ENCODE measurements around the gene FBXO24.
"Not testable (repeated sequence)": the region's sequence is repeated elsewhere in the genome, so short reads cannot be mapped to it uniquely, and the experiment has no call there.

Gene FBXO24

DNA sequence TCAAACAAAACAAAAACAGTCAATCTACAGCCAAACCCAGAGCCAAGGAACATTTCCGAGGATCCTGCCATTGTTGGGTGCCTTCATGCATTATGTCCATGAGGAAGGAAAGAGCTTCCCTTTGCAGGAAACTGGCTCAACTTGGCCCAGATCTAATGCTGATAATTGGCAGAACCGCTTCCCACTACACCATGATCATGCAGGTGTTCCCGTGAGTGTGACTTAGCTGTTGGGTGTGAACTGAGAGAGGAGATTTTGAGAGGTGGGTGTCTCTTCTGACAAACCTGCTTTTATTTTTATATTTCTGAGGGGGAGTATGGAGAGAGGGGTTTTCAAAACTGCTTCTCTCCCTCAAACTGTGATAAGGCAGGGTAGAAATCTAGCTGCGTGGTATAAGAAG, 27.0 kb upstream of the FBXO24 start:
- DNase-seq (ENCODE audit: low read depth): no peak

- DNase-seq (ENCODE audit: low read depth): no peak
Measured at GRCh38 chr7:100561491-100562194, 24.5 kb upstream of the FBXO24 start.

GRCh38 chr7:100562195-100563099, 23.7 kb upstream of the FBXO24 start:
- no peak for DNase-seq (ENCODE audit: low read depth)

- DNase-seq (ENCODE audit: low read depth): no peak
Measured at GRCh38 chr7:100563100-100563564, 23.0 kb upstream of the FBXO24 start.

GRCh38 chr7:100563809-100564400, 22.2 kb upstream of the FBXO24 start:
- DNase-seq (ENCODE audit: low read depth): peak; percentile 73

- not testable (repeated sequence) for DNase-seq (ENCODE audit: low read depth)
Measured at GRCh38 chr7:100564405-100564804, 21.7 kb upstream of the FBXO24 start.

- no peak for DNase-seq (ENCODE audit: low read depth)
Measured at GRCh38 chr7:100565133-100565571, 21.0 kb upstream of the FBXO24 start.

- no peak for DNase-seq (ENCODE audit: low read depth)
Measured at GRCh38 chr7:100566018-100566531, 20.1 kb upstream of the FBXO24 start.

GRCh38 chr7:100567031-100567730, 18.9 kb upstream of the FBXO24 start:
- DNase-seq (ENCODE audit: low read depth): no peak

DNA sequence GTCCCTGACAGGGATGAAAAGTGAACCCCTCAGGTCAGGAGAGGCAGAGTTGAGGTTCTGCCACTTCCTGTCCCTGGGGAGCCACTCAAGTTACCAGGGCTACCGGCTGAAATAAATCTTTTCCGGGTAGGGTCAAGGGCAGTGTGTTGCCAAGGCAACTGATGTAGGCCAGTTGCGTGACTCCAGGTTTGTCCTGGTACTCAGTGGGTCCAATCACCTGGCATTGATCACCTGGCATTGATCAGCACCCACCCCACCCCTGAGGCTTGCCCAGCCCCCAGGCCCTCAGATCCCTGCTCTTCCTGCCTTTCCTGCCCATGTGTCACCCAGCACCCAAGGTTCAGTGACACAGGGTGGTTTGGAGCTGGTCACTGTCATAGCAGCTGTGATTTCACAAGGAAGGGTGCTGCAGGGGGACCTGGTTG, 18.4 kb upstream of the FBXO24 start:
- no peak for DNase-seq (ENCODE audit: low read depth)

- no peak for DNase-seq (ENCODE audit: low read depth)
Measured at GRCh38 chr7:100568176-100568895, 17.8 kb upstream of the FBXO24 start.

DNA sequence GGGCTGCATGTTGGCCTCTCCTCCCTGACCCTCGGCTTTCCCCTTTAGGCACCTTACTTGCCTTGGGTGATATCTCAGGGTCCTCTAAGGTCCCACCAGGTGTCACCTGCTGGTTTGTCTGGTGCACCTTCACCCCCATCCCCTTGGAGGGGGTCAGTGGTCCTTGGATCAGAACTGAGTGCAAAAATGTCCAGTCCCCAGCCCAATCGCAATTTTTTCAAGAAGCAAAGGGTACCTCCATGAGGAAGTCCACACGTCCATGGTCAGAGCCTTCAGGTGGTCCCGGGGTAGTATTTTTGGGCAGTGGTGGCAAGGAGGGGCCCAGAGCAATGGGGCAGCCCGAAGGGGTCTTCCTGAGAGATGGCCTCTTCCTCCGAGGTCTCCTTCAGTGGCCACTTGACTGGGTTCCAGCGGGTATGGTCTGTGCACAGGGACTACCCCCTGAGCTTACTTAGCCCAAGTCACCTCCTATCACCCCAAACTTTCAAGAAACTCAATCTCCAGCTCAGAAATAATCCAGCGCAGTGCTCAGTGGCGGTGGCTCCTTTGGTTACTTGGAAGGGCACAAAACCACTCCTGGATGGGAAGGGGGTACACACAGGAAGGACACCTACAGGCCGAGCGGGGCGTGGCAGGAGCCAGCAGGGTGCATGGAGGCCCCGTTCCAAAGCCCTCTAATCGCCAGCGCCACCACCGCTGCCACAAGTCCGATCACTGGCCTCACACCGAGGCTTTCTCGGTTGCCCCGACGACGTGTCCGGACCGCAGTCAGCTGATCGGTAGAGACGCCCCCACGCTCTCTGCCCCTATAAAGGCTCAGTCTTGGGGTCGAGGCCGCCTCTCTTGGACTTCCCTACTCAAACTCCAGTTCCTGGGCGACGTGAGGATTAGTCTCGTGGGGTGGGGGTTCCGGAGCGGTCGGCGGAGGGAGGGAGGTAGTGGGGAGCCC, 17.0 kb upstream of the FBXO24 start:
- DNase-seq (ENCODE audit: low read depth): peak; percentile 33

DNA sequence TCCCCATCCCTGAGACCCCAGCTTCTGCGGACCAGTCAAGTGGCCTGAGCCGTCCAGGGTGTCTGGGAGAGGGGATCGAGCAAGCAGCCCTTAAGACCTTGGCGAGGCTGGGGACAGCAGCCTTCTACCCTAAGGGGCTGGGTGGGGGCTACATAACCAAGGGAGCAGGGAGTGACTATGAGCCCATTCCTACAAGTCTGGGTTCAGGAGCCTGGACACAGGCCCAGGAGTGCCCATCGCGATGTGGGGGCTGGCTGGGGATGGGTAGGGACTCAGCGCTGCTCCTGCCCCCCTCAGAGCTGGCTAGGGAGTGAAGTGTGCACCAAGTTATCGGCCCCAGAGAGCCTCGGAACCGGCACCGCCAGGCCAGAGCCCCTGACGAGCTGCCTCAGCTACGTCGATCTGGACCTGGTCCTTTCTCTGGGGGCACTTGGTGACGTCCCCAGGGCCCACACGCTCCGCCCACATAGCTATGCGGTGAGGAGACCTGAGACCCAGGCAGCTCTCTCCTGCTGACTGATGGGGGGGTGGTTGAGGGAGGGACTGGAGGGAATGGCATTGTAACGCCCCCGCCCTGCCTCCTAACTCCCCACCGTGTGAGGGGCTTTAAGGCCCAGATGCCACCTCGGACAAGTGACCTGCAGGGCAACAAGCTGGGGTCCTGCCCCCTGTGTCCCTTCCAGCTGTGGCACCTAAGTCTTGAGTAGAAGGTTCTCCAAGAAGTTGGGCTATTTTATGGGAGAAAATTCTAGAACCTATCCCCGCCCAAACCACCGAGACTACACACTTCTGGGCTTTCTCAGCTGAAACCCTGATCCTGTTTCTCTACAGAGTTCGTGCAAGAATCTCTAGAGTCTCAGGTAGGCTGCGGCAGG, 14.9 kb upstream of the FBXO24 start:
- no peak for DNase-seq (ENCODE audit: low read depth)

GRCh38 chr7:100571829-100572116, 14.4 kb upstream of the FBXO24 start:
- no peak for DNase-seq (ENCODE audit: low read depth)

DNA sequence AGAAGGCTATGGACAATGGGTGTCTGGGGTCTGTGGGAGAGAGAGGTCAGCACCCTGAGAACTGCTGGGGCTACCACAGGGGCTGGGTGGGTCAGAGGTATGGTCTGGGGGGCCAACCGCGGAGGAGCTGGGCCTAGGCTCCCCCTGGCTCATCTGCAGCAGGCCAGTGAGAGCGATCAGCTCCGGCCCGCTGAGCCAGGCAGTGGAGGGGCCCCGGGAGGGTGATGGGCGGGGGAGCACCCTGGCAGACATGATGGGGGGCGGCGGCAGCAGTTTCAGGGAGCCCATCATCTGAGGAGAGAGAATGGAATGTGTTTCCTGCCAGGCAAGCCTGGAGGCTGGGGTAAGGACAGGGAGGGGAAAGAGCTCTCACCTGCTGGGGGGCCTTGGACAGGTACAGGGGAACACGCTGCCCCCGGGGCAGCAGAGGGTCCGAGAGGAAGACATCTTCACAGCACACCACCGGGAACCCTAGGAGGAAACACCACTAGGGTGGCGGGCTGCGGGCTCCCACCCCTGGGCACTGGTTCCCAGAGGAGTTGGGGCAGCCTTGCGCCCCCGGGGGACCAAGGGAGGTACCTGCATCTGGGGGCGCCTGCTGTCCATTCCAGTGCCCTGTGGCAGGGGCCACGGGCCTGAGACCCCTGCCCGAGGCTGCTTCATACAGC, 13.7 kb upstream of the FBXO24 start:
- DNase-seq (ENCODE audit: low read depth): no peak

DNA sequence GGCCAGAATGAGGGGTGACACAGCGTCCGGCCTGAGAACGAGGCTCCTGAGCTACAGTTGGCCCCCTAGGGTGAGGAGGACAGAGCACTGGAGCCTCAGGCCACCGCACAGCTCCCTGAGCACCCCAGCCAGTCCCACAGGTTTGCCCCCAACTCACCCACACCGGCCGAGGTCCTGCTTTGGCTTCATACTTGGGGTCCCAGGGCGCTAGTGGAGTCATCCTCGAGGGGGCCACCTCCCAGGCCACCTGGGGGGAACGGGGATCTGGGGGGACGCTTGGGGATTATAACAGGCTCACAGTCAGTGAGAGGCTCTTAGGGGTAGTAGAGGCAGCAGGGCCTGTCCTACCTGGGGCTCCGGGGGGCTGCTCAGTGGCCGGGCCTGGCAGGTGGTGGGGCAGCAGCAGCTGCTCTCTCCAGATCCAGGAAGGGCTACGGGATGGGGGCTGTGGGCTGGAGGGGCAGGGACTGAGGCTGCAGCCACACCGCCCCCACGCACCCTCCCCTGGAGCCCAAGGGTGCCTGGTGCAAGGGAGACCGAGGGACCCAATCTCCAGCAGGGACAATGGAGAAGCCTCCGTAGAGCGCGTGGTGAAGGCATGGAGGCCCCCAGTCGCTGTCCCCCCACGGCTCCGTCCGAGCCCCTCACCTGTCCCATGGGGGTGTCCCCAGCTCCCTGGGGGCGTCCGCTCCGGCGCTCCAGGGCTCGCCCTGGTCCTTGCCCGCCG, 13.0 kb upstream of the FBXO24 start:
- DNase-seq (ENCODE audit: low read depth): no peak

DNA sequence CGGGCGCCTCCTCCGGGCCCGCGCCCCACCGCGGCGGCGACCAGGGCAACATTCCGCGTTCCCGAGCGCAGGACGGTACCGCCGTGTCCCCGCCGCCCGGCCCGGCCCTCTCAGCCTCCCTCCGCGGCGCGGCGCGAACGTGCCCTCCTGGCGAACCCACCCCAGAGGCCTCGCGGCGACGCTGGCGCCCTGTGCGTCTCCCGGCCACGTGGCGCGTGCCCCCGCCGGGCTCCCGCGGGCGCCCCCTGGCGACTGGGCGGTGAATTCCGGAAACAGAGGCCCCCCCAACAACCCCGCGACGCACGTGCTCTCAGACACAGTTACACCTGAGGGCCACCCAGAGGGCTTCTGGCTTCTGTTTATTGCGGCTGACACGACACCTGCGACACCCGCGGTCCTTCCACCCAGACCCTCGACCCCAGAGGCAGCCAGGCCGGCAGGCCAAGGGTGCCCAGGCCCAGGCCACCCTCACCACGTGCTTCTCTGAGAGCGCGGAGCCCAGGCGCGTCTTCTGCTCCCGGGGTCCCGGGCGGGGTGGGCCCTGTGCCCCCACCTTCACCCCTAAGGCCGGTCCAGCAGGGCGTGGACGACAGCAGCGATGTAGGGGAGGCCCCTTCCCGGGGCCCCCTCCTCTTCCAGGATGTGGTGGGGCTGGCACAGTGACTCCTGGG, 12.3 kb upstream of the FBXO24 start, which contains the start of gene SAP25:
Gene SAP25 (minus strand): TSS at position 210 of the 671 bp plus-strand sequence. CDS start 158 bp downstream, at position 52.
- DNase-seq (ENCODE audit: low read depth): no peak
